ENCODE results near the gene ZBTB22.
A peak's percentile ranks its signal among the peaks of the same experiment; 100 is the strongest.
"Not testable (repeated sequence)": the region's sequence is repeated elsewhere in the genome, so short reads cannot be mapped to it uniquely, and the experiment has no call there.

Gene ZBTB22

DNA sequence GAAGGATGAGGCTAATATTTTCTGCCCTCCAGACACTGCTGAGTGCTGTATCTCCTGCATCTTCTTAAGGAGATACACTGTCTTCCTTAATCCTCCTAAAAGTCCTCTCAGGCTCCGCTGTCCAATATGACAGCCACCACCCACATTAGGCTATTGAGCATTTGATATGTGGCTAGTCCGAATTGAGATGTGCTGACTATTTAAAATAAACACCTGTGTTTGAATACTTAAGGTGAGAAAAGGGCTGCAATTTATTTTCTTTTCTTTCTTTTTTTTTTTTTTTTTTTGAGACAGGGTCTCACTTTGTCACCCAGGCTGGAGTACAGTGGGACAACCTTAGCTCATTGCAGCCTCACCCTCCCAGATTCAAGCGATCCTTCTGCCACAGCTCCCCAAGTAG, 15.7 kb downstream of the ZBTB22 start:
- DNase-seq (ENCODE audit: low read depth in 3 of 3): no peak

DNA sequence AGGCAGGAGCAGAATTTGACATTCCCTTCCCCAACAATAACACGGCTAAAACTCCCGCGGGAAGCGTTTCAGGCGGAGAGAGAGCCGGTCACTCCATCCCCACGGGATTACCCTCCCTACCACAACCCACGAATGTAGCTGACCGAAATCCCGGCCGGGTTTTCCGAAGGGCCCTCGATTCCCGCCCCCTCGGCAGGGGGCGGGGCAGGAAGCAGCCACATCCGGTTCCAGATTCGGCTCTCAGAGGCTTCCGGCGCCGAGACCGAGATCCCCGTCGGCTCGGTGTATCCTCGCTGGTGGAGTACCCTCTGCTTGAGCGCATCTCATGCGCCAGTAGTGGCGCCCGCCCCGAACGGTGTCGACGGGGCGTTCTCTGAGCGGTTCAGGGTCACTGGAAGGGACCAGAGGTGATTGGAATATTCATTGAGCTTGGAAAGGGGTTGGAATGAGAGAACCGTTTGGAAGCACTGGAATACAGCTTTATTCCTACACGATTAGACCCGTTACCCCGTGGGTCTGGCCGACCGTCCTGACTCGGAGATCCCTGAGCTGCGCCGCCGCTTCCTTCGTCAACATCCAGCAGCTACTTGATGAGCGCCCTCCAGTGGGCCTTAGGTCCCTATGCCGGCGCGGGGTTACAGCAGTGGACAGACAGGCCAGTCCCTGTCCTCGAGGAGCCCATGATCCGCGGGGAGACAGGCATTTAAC, 18.2 kb downstream of the ZBTB22 start:
- peak; percentile 88 to 91 (median 90) for DNase-seq (ENCODE audit: low read depth in 3 of 3)

GRCh38 chr6:33298773-33299236, 18.7 kb downstream of the ZBTB22 start, which contains the start of gene RGL2:
RGL2 (minus strand) TSS chr6:33298942; CDS start chr6:33298610, 332 bp downstream.
- DNase-seq (ENCODE audit: low read depth in 3 of 3): peak in 1 of 3 donors; percentile 47

GRCh38 chr6:33297956-33298772, 19.4 kb downstream of the ZBTB22 start:
- peak in 1 of 3 donors; percentile 48 for DNase-seq (ENCODE audit: low read depth in 3 of 3)

DNA sequence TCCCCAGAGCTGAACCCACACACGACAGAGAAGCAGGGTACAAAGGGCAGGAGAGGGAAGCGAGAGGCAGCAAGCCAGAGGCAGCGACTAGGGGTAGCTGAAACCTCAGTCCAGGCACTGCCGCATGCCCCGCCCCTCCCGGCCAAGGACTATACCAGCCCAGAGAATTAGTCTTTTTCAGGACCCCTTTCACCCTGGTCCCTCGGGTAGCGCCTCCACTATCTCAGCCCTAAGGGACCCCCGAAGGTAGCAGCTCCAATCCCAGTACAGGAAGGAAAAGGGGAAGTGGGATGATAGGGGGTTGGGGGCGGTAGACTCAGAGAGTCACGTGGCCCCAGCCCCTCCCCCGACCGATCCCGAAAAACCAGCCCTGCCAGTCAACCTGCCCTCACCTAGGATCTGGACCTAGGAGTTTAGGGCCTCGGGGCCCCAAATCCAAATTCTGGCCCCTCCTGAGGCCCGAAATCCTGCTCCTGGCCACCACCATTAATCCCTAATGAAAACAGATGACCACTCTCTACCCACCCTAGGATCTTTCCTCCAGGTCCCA, 20.1 kb downstream of the ZBTB22 start:
- no peak for DNase-seq (ENCODE audit: low read depth in 3 of 3)

DNA sequence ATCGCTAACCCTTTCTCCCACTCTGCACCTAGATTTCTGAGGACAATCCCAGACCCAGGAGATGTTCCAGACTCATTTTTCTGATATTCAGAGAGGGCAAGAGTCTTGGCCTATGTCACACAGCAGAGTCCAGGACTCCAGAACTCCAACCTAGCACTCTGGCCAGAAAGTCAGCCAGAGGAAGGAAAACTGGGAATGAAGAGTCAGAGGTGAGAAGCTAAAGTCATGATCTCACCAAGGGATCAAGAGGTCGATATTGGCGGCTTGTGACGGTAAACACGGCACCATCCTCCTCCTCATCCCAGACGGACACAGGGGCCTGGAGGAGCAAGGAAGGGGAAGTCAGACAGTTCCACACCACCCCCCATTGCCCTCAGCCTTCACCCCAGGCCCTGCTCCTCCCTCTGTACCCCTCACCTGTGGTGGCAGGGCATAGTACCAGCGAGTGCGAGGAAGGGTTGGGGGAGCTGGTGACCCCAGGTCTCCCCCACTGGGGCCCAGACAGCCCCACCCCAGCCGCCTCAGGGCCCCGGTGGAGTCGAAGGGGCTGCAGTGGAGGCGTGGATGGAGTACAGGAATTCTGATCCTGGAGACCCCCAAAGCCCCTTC, 20.6 kb downstream of the ZBTB22 start:
- DNase-seq (ENCODE audit: low read depth in 3 of 3): no peak

- DNase-seq (ENCODE audit: low read depth in 3 of 3): no peak
These were observed 21.7 kb downstream of the ZBTB22 start for GRCh38 chr6:33295621-33296369.

- DNase-seq (ENCODE audit: low read depth in 3 of 3): no peak
These were observed 23.3 kb downstream of the ZBTB22 start for GRCh38 chr6:33294086-33294823.

GRCh38 chr6:33292996-33293682, 24.4 kb downstream of the ZBTB22 start:
- no peak for DNase-seq (ENCODE audit: low read depth in 3 of 3)

DNA sequence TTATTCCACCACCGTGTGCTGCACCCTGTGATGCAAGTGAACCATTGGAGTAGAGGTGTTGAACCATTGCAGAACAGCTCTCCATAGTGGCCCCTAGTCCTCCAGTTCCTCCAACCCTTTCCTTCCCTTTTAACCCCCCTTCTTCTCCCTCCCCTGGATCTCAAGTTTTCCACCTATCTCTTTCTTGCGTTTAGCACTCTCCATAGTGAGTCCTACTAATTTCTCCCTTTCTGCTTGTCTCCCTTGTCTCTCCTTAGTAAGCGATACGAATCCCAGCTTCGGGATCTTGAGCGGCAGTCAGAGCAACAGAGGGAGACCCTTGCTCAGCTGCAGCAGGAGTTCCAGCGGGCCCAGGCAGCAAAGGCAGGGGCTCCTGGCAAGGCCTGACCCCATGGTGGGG, 27.1 kb downstream of the ZBTB22 start:
- DNase-seq (ENCODE audit: low read depth in 3 of 3): no peak

DNA sequence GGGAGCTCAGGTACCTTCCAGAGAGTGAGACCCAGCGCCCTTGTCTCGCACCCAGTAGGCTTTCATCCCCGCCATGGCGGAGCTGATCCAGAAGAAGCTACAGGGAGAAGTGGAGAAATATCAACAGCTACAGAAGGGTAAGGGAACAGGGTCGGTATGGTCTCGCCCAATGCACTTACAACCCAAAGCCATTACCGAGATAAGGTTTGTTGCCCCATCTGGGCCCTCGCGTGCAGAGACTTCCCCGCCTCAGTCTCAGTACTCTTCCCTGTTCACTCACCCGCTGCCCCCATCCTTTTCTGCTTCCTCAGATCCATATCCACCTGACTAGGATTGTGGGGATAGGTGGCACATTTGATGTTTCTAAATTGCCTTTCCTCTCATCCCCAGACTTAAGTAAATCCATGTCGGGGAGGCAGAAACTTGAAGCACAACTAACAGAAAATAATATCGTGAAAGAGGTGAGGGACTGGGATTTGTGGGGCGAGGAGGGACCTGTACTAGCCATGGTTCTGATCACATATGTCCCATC, 27.7 kb downstream of the ZBTB22 start:
- no peak for DNase-seq (ENCODE audit: low read depth in 3 of 3)

DNA sequence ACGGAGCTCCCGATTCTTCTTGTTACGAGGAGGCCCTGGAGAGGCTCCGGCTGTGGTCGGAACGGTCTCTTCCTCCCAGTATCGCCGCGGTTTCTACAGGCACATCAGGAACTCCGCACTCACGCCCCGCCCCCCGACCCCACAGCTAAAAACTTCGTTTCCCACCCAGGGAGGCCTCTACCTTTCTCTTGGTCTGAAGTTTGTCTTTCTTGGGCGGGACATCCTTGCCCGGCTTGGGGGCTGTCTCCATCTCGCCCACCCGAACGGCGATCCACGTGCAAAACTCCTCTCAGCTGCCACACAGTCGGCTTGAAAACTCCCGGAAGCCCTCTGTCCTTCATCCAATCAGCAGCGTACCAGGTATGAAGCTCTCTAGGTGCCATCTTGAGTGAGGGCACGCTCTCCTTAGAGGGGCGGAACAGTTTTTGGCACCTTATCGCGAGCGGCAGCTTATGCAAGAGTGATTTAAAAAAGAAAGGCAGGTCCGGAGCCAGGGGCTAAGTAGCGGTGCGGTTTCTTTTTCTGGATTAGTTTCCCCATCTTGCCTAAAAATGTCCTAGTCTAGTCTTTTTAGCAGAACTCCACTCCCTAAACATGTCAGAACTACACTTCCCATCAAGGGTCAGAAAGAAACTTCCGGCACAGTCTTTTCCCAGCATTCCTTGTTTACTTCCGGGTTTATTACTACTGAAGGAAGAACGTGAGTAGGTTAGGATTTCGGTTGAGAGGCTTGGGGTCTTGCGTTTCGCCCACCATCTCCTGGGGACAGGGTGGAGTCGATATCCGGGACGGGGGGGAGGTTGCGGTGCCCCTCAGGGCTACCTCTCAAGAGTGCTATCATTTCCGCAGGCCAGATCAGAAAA, 28.4 kb downstream of the ZBTB22 start, which contains the start of the genes PFDN6 and WDR46:
Gene PFDN6 (plus strand): TSS at position 681 of the 863 bp plus-strand sequence. CDS start 256 bp downstream, outside the sequence.
Gene WDR46 (minus strand): TSS at position 319 of the 863 bp plus-strand sequence. CDS start 69 bp downstream, at position 250.
- DNase-seq (ENCODE audit: low read depth in 3 of 3): peak in 2 of 3 donors; percentile 67 to 70

DNA sequence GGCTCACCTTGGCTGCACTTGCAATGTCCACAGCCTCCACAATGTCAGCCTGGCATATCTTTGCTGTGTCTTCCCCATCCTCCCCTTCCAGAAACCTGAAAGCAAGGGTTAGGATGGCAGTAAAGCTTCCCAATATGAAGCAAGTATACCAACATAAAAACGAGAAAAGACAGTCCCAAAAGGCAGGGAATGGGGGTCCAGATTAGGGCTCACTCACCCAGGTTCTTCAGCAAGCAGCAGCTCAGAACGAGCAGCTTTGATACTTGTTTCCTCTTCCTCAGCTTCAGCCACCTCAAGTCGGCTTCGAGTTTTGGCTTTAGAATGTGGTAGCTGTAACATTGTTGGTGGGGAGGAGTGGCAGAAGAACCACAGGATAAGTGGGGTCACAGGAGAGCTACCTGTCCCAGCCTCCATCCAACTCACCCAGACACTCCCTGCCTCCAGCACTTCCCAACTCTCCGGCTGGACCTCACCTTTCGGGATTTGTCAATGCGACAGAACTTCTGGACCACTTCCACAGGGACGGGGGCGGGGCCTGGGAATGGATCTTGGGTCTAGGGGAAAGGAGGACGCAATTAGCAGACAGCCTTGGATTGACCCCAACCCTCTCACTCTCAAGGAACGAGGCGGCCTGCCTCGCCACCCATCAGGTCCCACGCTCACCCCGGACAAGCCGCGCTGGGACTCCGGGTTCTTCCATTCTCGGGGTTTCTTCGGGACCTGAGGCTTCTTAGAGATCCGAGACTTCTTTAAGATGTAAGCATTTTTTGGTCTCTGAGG, 29.2 kb downstream of the ZBTB22 start:
- no peak for DNase-seq (ENCODE audit: low read depth in 3 of 3)

GRCh38 chr6:33286946-33287914, 30.3 kb downstream of the ZBTB22 start:
- DNase-seq (ENCODE audit: low read depth in 3 of 3): no peak

GRCh38 chr6:33285214-33285613, 32.3 kb downstream of the ZBTB22 start:
- DNase-seq (ENCODE audit: low read depth in 3 of 3): not testable (repeated sequence)

DNA sequence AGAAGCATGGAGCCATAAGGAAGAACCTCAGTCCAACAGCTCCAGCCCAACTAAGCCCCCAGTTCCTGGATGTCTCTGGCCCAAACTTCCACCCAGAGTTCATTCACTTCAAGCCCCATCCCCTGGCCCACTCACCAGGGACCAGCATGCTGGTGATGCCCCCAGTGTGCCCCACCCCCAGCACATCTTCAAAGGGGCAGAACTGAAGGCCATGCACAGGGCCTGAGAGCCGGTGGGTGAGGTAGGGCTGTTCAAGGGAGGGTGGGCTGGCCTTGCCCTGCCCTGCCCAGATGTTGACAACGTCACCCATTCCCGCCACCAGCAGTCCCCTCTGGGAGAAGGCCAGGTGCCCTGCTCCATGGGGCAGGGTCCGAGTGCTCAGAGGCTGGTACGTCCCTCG, 37.0 kb downstream of the ZBTB22 start:
- no peak for DNase-seq (ENCODE audit: low read depth in 3 of 3)
